Activated CD8-positive, alpha-beta memory T cell treated with anti-CD3 and anti-CD28 coated beads for 4 hours (primary cell): ENCODE measurements around the gene ACTR3C.
"Not testable (repeated sequence)": the region's sequence is repeated elsewhere in the genome, so short reads cannot be mapped to it uniquely, and the experiment has no call there.

Experiments used
- DNase-seq, 2 donors: peaks; one replicate each; pipeline ENCODE4 v3.0.0-alpha.2; 2020; ENCODE audit warnings: low read depth in 2 of 2

The ACTR3C gene

GRCh38 chr7:150313870-150314269 lies 9.5 kb downstream of the ACTR3C start:
- no peak for DNase-seq

- no peak for DNase-seq
Observed at GRCh38 chr7:150313367-150313809, 10.0 kb downstream of the ACTR3C start.

- DNase-seq: not testable (repeated sequence)
Observed at GRCh38 chr7:150312649-150313366, 10.5 kb downstream of the ACTR3C start.

- DNase-seq: no peak
Observed at GRCh38 chr7:150311711-150312110, 11.6 kb downstream of the ACTR3C start.

GRCh38 chr7:150311146-150311545 lies 12.2 kb downstream of the ACTR3C start:
- no peak for DNase-seq

- DNase-seq: no peak
Observed at GRCh38 chr7:150308575-150308974, 14.8 kb downstream of the ACTR3C start.

- no peak for DNase-seq
Observed at GRCh38 chr7:150307904-150308303, 15.4 kb downstream of the ACTR3C start.

- DNase-seq: no peak
Observed at GRCh38 chr7:150307129-150307528, 16.2 kb downstream of the ACTR3C start.

GRCh38 chr7:150306377-150306776 lies 17.0 kb downstream of the ACTR3C start:
- not testable (repeated sequence) for DNase-seq

- not testable (repeated sequence) for DNase-seq
Observed at GRCh38 chr7:150305903-150306284, 17.5 kb downstream of the ACTR3C start.

GRCh38 chr7:150305259-150305902 lies 18.0 kb downstream of the ACTR3C start:
- not testable (repeated sequence) for DNase-seq

- not testable (repeated sequence) for DNase-seq
Observed at GRCh38 chr7:150304499-150305258, 18.7 kb downstream of the ACTR3C start.

GRCh38 chr7:150302908-150303310 lies 20.4 kb downstream of the ACTR3C start:
- DNase-seq: not testable (repeated sequence)

- DNase-seq: not testable (repeated sequence)
Observed at GRCh38 chr7:150297978-150298377, 25.4 kb downstream of the ACTR3C start.

GRCh38 chr7:150296802-150297201 lies 26.5 kb downstream of the ACTR3C start:
- DNase-seq: not testable (repeated sequence)

- not testable (repeated sequence) for DNase-seq
Observed at GRCh38 chr7:150295614-150296013, 27.7 kb downstream of the ACTR3C start.

GRCh38 chr7:150295027-150295426 lies 28.3 kb downstream of the ACTR3C start:
- not testable (repeated sequence) for DNase-seq

GRCh38 chr7:150290317-150290716 lies 33.0 kb downstream of the ACTR3C start:
- DNase-seq: not testable (repeated sequence)

- not testable (repeated sequence) for DNase-seq
Observed at GRCh38 chr7:150288816-150289215, 34.5 kb downstream of the ACTR3C start.

GRCh38 chr7:150287815-150288214 lies 35.5 kb downstream of the ACTR3C start:
- DNase-seq: not testable (repeated sequence)

GRCh38 chr7:150285849-150286754 lies 37.2 kb downstream of the ACTR3C start:
- not testable (repeated sequence) for DNase-seq
